ENCODE results near the gene BLOC1S6.

Gene BLOC1S6

GRCh38 chr15:45604326-45604725 is 17.1 kb downstream of the BLOC1S6 start:
- H4K20me1 ChIP-seq (ENCODE audit: insufficient read depth), result no peaks in the 10 kb centered on the region
- H3K27me3 ChIP-seq (ENCODE audit: insufficient read depth, low read depth), result no peaks in the 10 kb centered on the region
- H3K27ac ChIP-seq, result no peak overlapping the region
- no peak overlapping the region for H3K4me2 ChIP-seq
- no peak overlapping the region for H3K4me3 ChIP-seq (IDR thresholded peaks at IDR 0.05; ENCODE audit: insufficient read depth, low read depth, low read length)
- H2AFZ ChIP-seq (ENCODE audit: low read depth), result no peak overlapping the region
- no peak for TF ChIP-seq CTCF (conservative IDR thresholded peaks at IDR 0.05; ENCODE audit: low read depth, low read length)
- peaks cover 5% of the 10 kb centered on the region for H3K4me1 ChIP-seq (ENCODE audit: low read depth, poor library complexity, severe bottlenecking)
- no peaks in the 10 kb centered on the region for H3K36me3 ChIP-seq (ENCODE audit: insufficient read depth)
- no peaks in the 10 kb centered on the region; the same call in 1 of the 2 replicates for H3K79me2 ChIP-seq (ENCODE audit: insufficient read depth, low read depth)
- no peak overlapping the region for H3K9ac ChIP-seq

- Histone ChIP-seq H3K27me3 (ENCODE audit: insufficient read depth, low read depth) (no peaks in the 10 kb centered on the region), H3K36me3 (ENCODE audit: insufficient read depth) (no peaks in the 10 kb centered on the region), H3K9ac (no peak overlapping the region), H4K20me1 (ENCODE audit: insufficient read depth) (no peaks in the 10 kb centered on the region), H3K4me2 (no peak overlapping the region), H3K79me2 (ENCODE audit: insufficient read depth, low read depth) (no peaks in the 10 kb centered on the region; the same call in 1 of the 2 replicates), H3K4me1 (ENCODE audit: low read depth, poor library complexity, severe bottlenecking) (peaks cover 5% of the 10 kb centered on the region), H3K27ac (no peak overlapping the region), H3K4me3 (IDR thresholded peaks at IDR 0.05; ENCODE audit: insufficient read depth, low read depth, low read length) (no peak overlapping the region), H2AFZ (ENCODE audit: low read depth) (no peak overlapping the region)
- TF ChIP-seq CTCF (conservative IDR thresholded peaks at IDR 0.05; ENCODE audit: low read depth, low read length), result no peak
Observed at GRCh38 chr15:45606413-45606812, 19.2 kb downstream of the BLOC1S6 start.

GRCh38 chr15:45606841-45607240 is 19.7 kb downstream of the BLOC1S6 start:
- no peaks in the 10 kb centered on the region for H3K36me3 ChIP-seq (ENCODE audit: insufficient read depth)
- H3K79me2 ChIP-seq (ENCODE audit: insufficient read depth, low read depth), result no peaks in the 10 kb centered on the region; the same call in 1 of the 2 replicates
- H3K4me1 ChIP-seq (ENCODE audit: low read depth, poor library complexity, severe bottlenecking), result peaks cover 5% of the 10 kb centered on the region
- H4K20me1 ChIP-seq (ENCODE audit: insufficient read depth), result no peaks in the 10 kb centered on the region
- H3K27ac ChIP-seq, result no peak overlapping the region
- H3K27me3 ChIP-seq (ENCODE audit: insufficient read depth, low read depth), result no peaks in the 10 kb centered on the region
- no peak overlapping the region for H3K9ac ChIP-seq
- no peak overlapping the region for H2AFZ ChIP-seq (ENCODE audit: low read depth)
- no peak overlapping the region for H3K4me3 ChIP-seq (IDR thresholded peaks at IDR 0.05; ENCODE audit: insufficient read depth, low read depth, low read length)
- H3K4me2 ChIP-seq, result no peak overlapping the region
- no peak for TF ChIP-seq CTCF (conservative IDR thresholded peaks at IDR 0.05; ENCODE audit: low read depth, low read length)

GRCh38 chr15:45611305-45611704 is 24.1 kb downstream of the BLOC1S6 start:
- Histone ChIP-seq H3K4me1 (ENCODE audit: low read depth, poor library complexity, severe bottlenecking) (peaks cover 12% of the 10 kb centered on the region), H3K27me3 (ENCODE audit: insufficient read depth, low read depth) (no peaks in the 10 kb centered on the region), H3K4me3 (IDR thresholded peaks at IDR 0.05; ENCODE audit: insufficient read depth, low read depth, low read length) (no peak overlapping the region), H3K4me2 (no peak overlapping the region), H4K20me1 (ENCODE audit: insufficient read depth) (no peaks in the 10 kb centered on the region), H3K27ac (no peak overlapping the region), H2AFZ (ENCODE audit: low read depth) (no peak overlapping the region), H3K9ac (no peak overlapping the region), H3K36me3 (ENCODE audit: insufficient read depth) (no peaks in the 10 kb centered on the region), H3K79me2 (ENCODE audit: insufficient read depth, low read depth) (no peaks in the 10 kb centered on the region)
- peak; percentile 69 for TF ChIP-seq CTCF (conservative IDR thresholded peaks at IDR 0.05; ENCODE audit: low read depth, low read length)

Measured in KMS-11 (cell line).